Measurements from ENCODE around the gene PHYH. TPM values are rescaled to one million over a fixed set of nuclear protein-coding genes. Genes with fewer than 3 reads are reported as not detected.

Gene PHYH
- total RNA-seq, 6 donors from 2014 or later = 15.2 to 38.3 (median 27.8) TPM

DNA sequence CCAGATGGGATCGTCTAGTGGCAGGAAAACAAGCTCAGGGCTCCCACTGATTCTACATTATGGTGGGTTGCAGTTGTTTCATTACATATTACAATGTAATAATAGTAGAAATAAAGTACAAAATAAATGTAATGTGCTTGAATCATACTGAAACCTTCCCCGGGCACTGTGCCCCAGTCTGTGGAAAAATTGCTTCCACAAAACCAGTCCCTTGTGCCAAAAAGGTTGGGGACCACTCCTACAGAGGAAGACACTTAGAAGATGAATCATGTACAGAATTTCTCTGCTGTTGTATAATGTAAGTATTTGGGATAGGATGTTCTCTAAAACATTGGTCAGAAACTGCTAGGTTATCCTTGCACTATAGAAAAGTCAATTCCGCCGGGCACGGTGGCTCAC lies 11.3 kb upstream of the PHYH start:
- no peaks in the 10 kb centered on the region for H3K36me3 ChIP-seq
- no peak overlapping the region for H3K27ac ChIP-seq
- no peaks in the 10 kb centered on the region for H3K9me3 ChIP-seq
- ATAC-seq (ENCODE audit: low FRiP score in 2 of 2) (no peak), DNase-seq (no peak)
- no peaks in the 10 kb centered on the region for H3K4me1 ChIP-seq
- H3K27me3 ChIP-seq = no peaks in the 10 kb centered on the region
- H3K4me3 ChIP-seq = no peak overlapping the region
- WGBS, 2 donors = 83 to 87% methylated on average over 5 of the region's 5 CpGs
- TF ChIP-seq, protein P1, sequence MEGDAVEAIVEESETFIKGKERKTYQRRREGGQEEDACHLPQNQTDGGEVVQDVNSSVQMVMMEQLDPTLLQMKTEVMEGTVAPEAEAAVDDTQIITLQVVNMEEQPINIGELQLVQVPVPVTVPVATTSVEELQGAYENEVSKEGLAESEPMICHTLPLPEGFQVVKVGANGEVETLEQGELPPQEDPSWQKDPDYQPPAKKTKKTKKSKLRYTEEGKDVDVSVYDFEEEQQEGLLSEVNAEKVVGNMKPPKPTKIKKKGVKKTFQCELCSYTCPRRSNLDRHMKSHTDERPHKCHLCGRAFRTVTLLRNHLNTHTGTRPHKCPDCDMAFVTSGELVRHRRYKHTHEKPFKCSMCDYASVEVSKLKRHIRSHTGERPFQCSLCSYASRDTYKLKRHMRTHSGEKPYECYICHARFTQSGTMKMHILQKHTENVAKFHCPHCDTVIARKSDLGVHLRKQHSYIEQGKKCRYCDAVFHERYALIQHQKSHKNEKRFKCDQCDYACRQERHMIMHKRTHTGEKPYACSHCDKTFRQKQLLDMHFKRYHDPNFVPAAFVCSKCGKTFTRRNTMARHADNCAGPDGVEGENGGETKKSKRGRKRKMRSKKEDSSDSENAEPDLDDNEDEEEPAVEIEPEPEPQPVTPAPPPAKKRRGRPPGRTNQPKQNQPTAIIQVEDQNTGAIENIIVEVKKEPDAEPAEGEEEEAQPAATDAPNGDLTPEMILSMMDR (IDR thresholded peaks at IDR 0.05) = no peak

DNA sequence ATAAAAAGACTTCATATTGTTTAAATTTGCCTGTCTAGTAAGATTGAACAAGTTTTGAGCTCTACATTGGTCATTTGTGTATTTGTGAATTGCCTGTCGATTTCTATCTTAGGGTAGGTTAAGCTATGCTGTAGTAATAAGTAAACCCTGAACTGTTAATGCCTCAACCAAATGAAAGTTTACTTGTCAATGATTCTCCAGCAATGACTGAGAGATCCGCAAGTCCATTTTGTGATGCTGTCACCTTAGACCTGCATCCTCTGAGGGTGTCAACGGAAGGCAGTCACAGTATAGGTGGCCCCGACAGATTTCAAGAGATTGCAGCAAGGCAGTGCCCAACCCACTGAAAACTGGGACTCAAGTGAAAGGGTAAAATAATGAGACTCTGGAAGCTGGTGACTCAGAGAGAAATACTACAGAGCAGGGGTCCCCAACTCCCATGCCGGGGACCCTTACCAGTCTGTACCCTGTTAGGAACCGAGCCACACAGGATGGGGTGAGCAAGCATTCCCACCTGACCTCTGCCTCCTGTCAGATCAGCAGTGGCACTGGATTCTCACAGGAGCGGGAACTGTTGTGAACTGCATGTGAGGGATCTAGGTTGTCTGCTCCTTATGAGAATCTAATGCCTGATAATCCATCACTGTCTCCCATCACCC lies 10.8 kb upstream of the PHYH start:
- TF ChIP-seq, protein P1 (IDR thresholded peaks at IDR 0.05) = no peak
- Histone ChIP-seq H3K36me3 (no peaks in the 10 kb centered on the region), H3K9me3 (no peaks in the 10 kb centered on the region), H3K4me3 (no peak overlapping the region), H3K27ac (no peak overlapping the region), H3K4me1 (no peaks in the 10 kb centered on the region), H3K27me3 (no peaks in the 10 kb centered on the region)
- DNase-seq (no peak), ATAC-seq (ENCODE audit: low FRiP score in 2 of 2) (no peak)
- WGBS, 2 donors = 91 to 93% methylated on average over 4 to 7 of the region's 7 CpGs

DNA sequence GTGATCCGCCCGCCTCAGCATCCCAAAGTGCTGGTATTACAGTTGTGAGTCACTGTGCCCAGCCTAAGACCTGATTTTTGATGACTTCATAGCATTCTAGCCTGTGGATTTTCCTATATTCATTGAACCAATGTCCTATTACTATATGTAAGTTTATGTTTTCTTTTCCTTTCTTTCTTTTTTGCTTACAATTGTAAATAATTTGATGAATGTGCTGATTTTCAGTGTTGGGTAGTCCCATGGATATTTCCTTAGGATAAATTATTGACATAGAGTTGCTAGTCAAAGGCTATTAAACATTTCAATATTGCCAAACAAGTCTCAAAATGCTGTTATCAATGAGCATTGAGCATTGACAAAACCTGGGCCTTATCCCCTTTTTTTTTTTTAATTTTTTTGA lies 9.9 kb upstream of the PHYH start:
- ATAC-seq (ENCODE audit: low FRiP score in 2 of 2) (no peak), DNase-seq (no peak)
- Histone ChIP-seq H3K36me3 (no peaks in the 10 kb centered on the region), H3K27ac (no peak overlapping the region), H3K4me1 (no peaks in the 10 kb centered on the region), H3K4me3 (no peak overlapping the region), H3K27me3 (no peaks in the 10 kb centered on the region), H3K9me3 (no peaks in the 10 kb centered on the region)
- 93 to 96% methylated on average over 2 of the region's 2 CpGs for WGBS, 2 donors
- TF ChIP-seq POLR2A (IDR thresholded peaks at IDR 0.05) (no peak), EP300 (IDR thresholded peaks at IDR 0.05) (no peak), POLR2AphosphoS5 (IDR thresholded peaks at IDR 0.05) (no peak)
- TF ChIP-seq, protein P1 (IDR thresholded peaks at IDR 0.05) = no peak

DNA sequence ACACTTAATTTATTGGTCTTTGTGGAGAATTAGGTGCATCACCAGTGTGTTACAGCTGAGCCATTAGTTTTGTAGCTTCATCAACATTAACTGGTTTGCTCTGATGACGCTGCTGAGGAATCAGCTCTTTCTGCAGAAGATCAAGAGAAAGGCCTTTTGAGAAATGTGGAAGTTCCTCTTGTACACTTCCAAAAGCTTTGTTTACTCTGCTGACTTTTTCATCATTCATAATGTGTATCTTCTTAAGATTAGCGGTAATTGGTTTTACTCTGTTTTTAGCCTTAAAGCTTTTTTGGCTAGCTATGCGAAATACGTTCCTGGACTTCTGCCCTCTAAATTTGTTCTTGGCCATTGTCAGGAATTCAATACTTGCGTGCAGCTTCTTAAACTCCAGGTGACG lies 8.2 kb upstream of the PHYH start:
- DNase-seq = no peak
- no peak overlapping the region for H3K4me3 ChIP-seq
- no peaks in the 10 kb centered on the region for H3K27me3 ChIP-seq
- no peaks in the 10 kb centered on the region for H3K9me3 ChIP-seq
- 82 to 86% methylated on average over 6 of the region's 6 CpGs for WGBS, 2 donors
- no peak for TF ChIP-seq EP300 (IDR thresholded peaks at IDR 0.05)
- no peak for TF ChIP-seq POLR2A (IDR thresholded peaks at IDR 0.05)
- TF ChIP-seq, protein P1 (IDR thresholded peaks at IDR 0.05) = no peak
- TF ChIP-seq POLR2AphosphoS5 (IDR thresholded peaks at IDR 0.05) = no peak
- ATAC-seq (ENCODE audit: low FRiP score in 2 of 2) = no peak
- H3K4me1 ChIP-seq = no peaks in the 10 kb centered on the region
- no peak overlapping the region for H3K27ac ChIP-seq
- no peaks in the 10 kb centered on the region for H3K36me3 ChIP-seq

DNA sequence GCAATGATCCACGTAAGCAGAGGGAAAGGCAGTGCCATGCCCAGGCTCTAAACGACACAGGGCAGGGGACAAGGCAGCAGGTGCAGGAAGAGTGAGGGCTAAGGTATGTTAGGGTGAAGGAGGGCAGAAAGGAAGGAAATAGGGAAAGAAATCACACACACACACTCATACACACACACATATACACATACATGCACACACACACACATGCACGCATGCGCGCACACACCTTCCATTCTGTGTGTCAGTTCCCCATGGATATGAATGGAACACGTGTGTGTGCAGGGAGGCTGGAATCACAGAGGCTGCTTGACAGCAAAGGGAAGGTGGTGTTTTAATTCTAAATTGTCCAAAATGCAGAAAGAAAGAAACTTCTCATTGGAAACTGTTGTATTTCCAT lies 6.2 kb upstream of the PHYH start:
- H3K27ac ChIP-seq = no peak overlapping the region
- 86 to 95% methylated on average over 6 of the region's 6 CpGs for WGBS, 2 donors
- no peaks in the 10 kb centered on the region for H3K27me3 ChIP-seq
- H3K9me3 ChIP-seq = no peaks in the 10 kb centered on the region
- no peaks in the 10 kb centered on the region for H3K36me3 ChIP-seq
- TF ChIP-seq POLR2A (IDR thresholded peaks at IDR 0.05) = no peak
- TF ChIP-seq, protein P1 (IDR thresholded peaks at IDR 0.05) = no peak
- no peak for TF ChIP-seq EP300 (IDR thresholded peaks at IDR 0.05)
- no peak for TF ChIP-seq POLR2AphosphoS5 (IDR thresholded peaks at IDR 0.05)
- no peak for DNase-seq
- ATAC-seq (ENCODE audit: low FRiP score in 2 of 2) = no peak
- no peak overlapping the region for H3K4me3 ChIP-seq
- H3K4me1 ChIP-seq = peaks cover 0 to 11% (median 6%) of the 10 kb centered on the region in 4 donors
